ENCODE data around the gene REPIN1. TPM values are rescaled to one million over a fixed set of nuclear protein-coding genes. Genes with fewer than 3 reads are reported as not detected.

Gene REPIN1
- total and polyA plus RNA-seq, 9 of the 15 experiments (the other 6 are each of a cell fraction or from before 2014, with no cell fraction given) = 8.1 to 283 (median 94.3) TPM

GRCh38 chr7:150368096-150368883 is at the start of gene REPIN1 (continued):
- TF ChIP-seq ZNF398 (CRISPR knock-in tag; IDR thresholded peaks at IDR 0.05) = no peak
- no peak for TF ChIP-seq ARHGAP35 (IDR thresholded peaks at IDR 0.05; ENCODE audit: partially characterized antibody)
- TF ChIP-seq HNRNPK (IDR thresholded peaks at IDR 0.05; ENCODE audit: low read depth, low read length, poor library complexity, severe bottlenecking) = no peak
- TF ChIP-seq ZNF277 (CRISPR knock-in tag; IDR thresholded peaks at IDR 0.05; ENCODE audit: borderline replicate concordance) = no peak
- TF ChIP-seq SMARCE1 (IDR thresholded peaks at IDR 0.05) = peak; percentile 63; the same call in 1 of the 2 replicates
- 0 out of 2 replicates have a peak, but pooled peaks have one; percentile 35 for TF ChIP-seq ZNF707 (CRISPR knock-in tag; conservative IDR thresholded peaks at IDR 0.05)
- no peak for TF ChIP-seq ZNF77 (CRISPR knock-in tag; IDR thresholded peaks at IDR 0.05)
- no peak for TF ChIP-seq PBX2 (CRISPR knock-in tag; IDR thresholded peaks at IDR 0.05; ENCODE audit: low read depth)
- no peak for TF ChIP-seq PBX2 (tag; conservative IDR thresholded peaks at IDR 0.05; ENCODE audit: low read depth)
- no peak for TF ChIP-seq TFAM (CRISPR knock-in tag; conservative IDR thresholded peaks at IDR 0.05)
- TF ChIP-seq CGGBP1 (CRISPR knock-in tag; IDR thresholded peaks at IDR 0.05) = no peak
- peak; percentile 82 for TF ChIP-seq POLR2AphosphoS5 (IDR thresholded peaks at IDR 0.05; ENCODE audit: control insufficient read depth, insufficient read depth, low read depth, low read length)
- peak; percentile 43; the same call in 1 of the 2 replicates for TF ChIP-seq ILF3 (IDR thresholded peaks at IDR 0.05; ENCODE audit: borderline replicate concordance)
- TF ChIP-seq BRD4 (IDR thresholded peaks at IDR 0.05) = peak; percentile 100
- no peak; the same call in none of the 2 replicates for TF ChIP-seq ZNF175 (CRISPR knock-in tag; IDR thresholded peaks at IDR 0.05; ENCODE audit: low read depth)
- peak; percentile 89 for TF ChIP-seq SMAD4 (CRISPR knock-in tag; conservative IDR thresholded peaks at IDR 0.05)
- TF ChIP-seq COPS2 (conservative IDR thresholded peaks at IDR 0.05) = no peak
- TF ChIP-seq CCNT2 (IDR thresholded peaks at IDR 0.05; ENCODE audit: borderline replicate concordance, extremely low read depth, insufficient read length, low read depth, low read length) = peak; percentile 97
- no peak; the same call in 1 of the 2 replicates for TF ChIP-seq ZNF140 (CRISPR knock-in tag; IDR thresholded peaks at IDR 0.05)
- TF ChIP-seq ZNF79 (CRISPR knock-in tag; IDR thresholded peaks at IDR 0.05; ENCODE audit: low read depth) = no peak
- TF ChIP-seq ZNF589 (CRISPR knock-in tag; IDR thresholded peaks at IDR 0.05; ENCODE audit: low read depth) = peak; percentile 98
- TF ChIP-seq RUNX1 (IDR thresholded peaks at IDR 0.05; ENCODE audit: low read depth) = no peak

Measured in K562 (cell line).